ENCODE results near the gene AGER. TPM values are rescaled to one million over a fixed set of nuclear protein-coding genes. Genes with fewer than 3 reads are reported as not detected.

Gene AGER
- total RNA-seq, 6 donors from 2014 or later: 543 to 2,806 (median 1,294) TPM

GRCh38 chr6:32210191-32210601 is 26.1 kb upstream of the AGER start:
- Histone ChIP-seq H3K27ac (no peak overlapping the region), H3K4me3 (no peak overlapping the region), H3K9me3 (no peaks in the 10 kb centered on the region), H3K36me3 (peaks cover 0 to 41% (median 8%) of the 10 kb centered on the region in 4 donors), H3K4me1 (no peaks in the 10 kb centered on the region), H3K27me3 (no peaks in the 10 kb centered on the region)
- ATAC-seq (ENCODE audit: low FRiP score in 2 of 2) (no peak), DNase-seq (no peak)
- 86 to 87% methylated on average over 5 of the region's 5 CpGs for WGBS, 2 donors
- TF ChIP-seq POLR2A (IDR thresholded peaks at IDR 0.05) (no peak), CTCF (IDR thresholded peaks at IDR 0.05) (no peak), EP300 (IDR thresholded peaks at IDR 0.05) (no peak), POLR2AphosphoS5 (IDR thresholded peaks at IDR 0.05) (no peak)

- no peak for TF ChIP-seq POLR2AphosphoS5 (IDR thresholded peaks at IDR 0.05)
- TF ChIP-seq POLR2A (IDR thresholded peaks at IDR 0.05): no peak
- no peak for TF ChIP-seq CTCF (IDR thresholded peaks at IDR 0.05)
- no peak for TF ChIP-seq EP300 (IDR thresholded peaks at IDR 0.05)
- ATAC-seq (ENCODE audit: low FRiP score in 2 of 2) (no peak), DNase-seq (no peak)
- no peaks in the 10 kb centered on the region for H3K9me3 ChIP-seq
- H3K36me3 ChIP-seq: peaks cover 0 to 38% (median 5%) of the 10 kb centered on the region in 4 donors
- H3K4me3 ChIP-seq: no peak overlapping the region
- no peaks in the 10 kb centered on the region for H3K27me3 ChIP-seq
- 89 to 92% methylated on average over 1 of the region's 1 CpG for WGBS, 2 donors
- no peaks in the 10 kb centered on the region for H3K4me1 ChIP-seq
- no peak overlapping the region for H3K27ac ChIP-seq
Measured at GRCh38 chr6:32208996-32209395, 24.9 kb upstream of the AGER start.

GRCh38 chr6:32204268-32204715 is 20.2 kb upstream of the AGER start:
- Histone ChIP-seq H3K27me3 (no peaks in the 10 kb centered on the region), H3K4me1 (no peaks in the 10 kb centered on the region), H3K9me3 (no peaks in the 10 kb centered on the region), H3K36me3 (peaks cover 0 to 52% (median 10%) of the 10 kb centered on the region in 4 donors), H3K27ac (no peak overlapping the region), H3K4me3 (no peak overlapping the region)
- ATAC-seq (ENCODE audit: low FRiP score in 2 of 2) (no peak), DNase-seq (no peak)
- TF ChIP-seq POLR2A (IDR thresholded peaks at IDR 0.05): no peak
- no peak for TF ChIP-seq CTCF (IDR thresholded peaks at IDR 0.05)
- TF ChIP-seq EP300 (IDR thresholded peaks at IDR 0.05): no peak
- TF ChIP-seq POLR2AphosphoS5 (IDR thresholded peaks at IDR 0.05): no peak
- 84 to 97% methylated on average over 2 of the region's 3 CpGs for WGBS, 2 donors

GRCh38 chr6:32203426-32204267 is 19.6 kb upstream of the AGER start:
- no peaks in the 10 kb centered on the region for H3K4me1 ChIP-seq
- H3K27ac ChIP-seq: no peak overlapping the region
- peaks cover 0 to 53% (median 10%) of the 10 kb centered on the region in 4 donors for H3K36me3 ChIP-seq
- no peaks in the 10 kb centered on the region for H3K27me3 ChIP-seq
- no peak for DNase-seq
- whole genome bisulfite sequencing, 2 donors: 89 to 95% methylated on average over 9 of the region's 9 CpGs
- TF ChIP-seq POLR2AphosphoS5 (IDR thresholded peaks at IDR 0.05) (no peak), POLR2A (IDR thresholded peaks at IDR 0.05) (no peak), CTCF (IDR thresholded peaks at IDR 0.05) (no peak), EP300 (IDR thresholded peaks at IDR 0.05) (no peak)
- H3K4me3 ChIP-seq: no peak overlapping the region
- H3K9me3 ChIP-seq: no peaks in the 10 kb centered on the region
- no peak for ATAC-seq (ENCODE audit: low FRiP score in 2 of 2)

All from upper lobe of left lung (tissue), 6 donors.